GM19238 (cell line): Measurements from ENCODE around the gene VPS25.

ENCODE experiments used
- DNase-seq: peaks from one replicate; pipeline ENCODE4 v3.0.0; 2011; ENCODE audit warnings: low spot score; ENCODE audit not compliant: insufficient read length

Gene VPS25

DNA sequence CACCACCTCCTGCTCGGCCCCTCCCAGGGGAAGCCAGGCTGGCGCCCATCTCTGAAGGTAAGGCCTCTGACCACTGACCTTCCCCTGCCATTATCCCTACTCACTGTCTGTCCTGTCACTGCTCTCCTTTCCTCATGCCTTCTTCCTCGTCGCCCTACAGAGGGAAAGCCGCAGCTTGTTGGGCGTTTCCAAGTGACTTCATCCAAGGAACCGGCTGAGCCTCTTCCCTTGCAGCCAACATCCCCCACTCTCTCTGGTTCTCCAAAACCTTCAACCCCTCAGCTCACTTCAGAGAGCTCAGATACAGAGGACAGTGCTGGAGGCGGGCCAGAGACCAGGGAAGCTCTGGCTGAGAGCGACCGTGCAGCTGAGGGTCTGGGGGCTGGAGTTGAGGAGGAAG lies 22.2 kb downstream of the VPS25 start:
- DNase-seq = no peak

DNA sequence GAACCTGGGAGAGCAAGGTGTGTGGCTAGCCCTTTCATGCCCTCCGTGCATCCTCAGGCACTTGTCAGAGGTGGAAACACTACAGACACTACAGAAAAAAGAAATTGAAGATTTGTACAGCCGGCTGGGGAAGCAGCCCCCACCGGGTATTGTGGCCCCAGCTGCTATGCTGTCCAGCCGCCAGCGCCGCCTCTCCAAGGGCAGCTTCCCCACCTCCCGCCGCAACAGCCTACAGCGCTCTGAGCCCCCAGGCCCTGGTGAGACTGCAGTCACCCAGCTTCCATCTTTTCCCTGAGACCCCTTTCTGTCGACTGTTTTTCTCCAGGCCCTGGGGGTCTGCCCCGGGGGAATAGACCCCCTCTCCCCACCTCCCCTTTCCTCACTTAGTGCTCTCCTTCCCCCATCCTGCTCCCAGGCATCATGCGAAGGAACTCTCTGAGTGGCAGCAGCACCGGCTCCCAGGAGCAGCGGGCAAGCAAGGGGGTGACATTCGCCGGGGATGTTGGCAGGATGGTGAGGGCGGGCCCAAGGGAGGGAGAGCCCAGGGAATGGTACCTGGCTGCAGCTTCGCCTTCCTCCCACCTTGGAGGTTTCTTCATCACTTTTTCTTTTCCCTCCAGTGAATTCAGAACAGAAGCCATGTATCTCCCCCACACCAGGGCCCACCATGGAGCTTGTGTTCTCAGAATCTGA lies 23.0 kb downstream of the VPS25 start:
- no peak for DNase-seq

DNA sequence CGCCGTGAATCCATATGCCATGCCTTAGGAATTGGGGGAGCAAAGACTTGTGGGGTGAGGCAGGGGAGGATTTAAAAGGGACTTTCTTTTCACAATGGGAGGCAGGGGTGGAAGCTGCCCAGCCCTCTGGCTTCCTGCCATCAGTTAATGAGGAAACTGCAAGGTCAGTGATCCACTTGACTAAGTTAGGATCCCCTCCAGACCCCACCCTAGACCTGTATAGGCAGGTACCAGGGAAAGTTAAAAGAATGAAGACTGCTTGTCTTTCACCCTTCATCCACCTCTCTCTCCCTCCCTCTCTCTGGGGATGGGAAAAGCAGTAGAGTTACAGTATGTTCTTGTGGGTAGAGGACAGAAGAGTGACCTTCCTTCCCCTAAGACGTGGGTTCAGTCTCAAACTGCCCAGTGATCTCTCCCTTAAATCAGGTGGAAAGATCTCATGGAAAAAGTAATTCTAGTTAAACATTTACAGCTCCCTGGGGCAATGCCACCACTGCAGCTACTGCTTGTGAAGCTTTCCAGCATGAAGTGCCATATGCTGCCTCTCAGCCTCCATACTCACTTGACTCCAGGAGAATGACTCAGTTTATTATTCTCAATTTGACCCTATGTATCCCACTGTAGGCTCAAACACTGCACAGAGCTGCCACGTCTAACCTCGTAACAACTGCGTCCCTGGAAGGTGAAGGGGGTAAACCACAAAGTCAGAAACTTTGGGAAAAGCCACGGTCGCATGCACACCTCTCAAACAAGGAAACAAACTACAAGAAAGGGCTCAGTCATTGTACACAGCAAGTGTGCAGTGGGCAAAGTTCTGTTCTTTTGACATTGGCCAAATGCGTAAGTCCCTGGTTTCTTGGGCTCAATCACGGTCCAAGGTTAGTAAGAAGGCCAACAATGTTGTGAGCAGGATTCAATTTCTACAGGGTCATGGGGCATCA lies 24.1 kb downstream of the VPS25 start:
- DNase-seq = no peak

DNA sequence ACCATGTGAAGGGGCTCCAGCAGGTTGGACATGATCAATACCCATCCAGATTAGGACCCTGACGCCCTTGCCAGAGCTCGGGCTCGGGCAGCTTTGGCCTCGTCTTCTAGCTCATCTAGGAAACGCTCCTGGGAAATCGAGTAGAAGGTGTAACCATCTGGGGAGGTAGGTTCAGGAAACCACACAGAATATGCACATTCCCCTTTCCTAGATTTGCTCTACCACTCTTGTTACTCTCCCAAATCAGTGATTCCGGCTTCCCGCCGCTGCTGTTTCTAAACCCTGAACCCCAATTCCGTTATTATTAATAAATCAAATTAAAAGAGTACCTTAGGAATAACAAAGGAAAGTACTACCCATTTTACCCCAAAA lies 24.7 kb downstream of the VPS25 start:
- no peak for DNase-seq

DNA sequence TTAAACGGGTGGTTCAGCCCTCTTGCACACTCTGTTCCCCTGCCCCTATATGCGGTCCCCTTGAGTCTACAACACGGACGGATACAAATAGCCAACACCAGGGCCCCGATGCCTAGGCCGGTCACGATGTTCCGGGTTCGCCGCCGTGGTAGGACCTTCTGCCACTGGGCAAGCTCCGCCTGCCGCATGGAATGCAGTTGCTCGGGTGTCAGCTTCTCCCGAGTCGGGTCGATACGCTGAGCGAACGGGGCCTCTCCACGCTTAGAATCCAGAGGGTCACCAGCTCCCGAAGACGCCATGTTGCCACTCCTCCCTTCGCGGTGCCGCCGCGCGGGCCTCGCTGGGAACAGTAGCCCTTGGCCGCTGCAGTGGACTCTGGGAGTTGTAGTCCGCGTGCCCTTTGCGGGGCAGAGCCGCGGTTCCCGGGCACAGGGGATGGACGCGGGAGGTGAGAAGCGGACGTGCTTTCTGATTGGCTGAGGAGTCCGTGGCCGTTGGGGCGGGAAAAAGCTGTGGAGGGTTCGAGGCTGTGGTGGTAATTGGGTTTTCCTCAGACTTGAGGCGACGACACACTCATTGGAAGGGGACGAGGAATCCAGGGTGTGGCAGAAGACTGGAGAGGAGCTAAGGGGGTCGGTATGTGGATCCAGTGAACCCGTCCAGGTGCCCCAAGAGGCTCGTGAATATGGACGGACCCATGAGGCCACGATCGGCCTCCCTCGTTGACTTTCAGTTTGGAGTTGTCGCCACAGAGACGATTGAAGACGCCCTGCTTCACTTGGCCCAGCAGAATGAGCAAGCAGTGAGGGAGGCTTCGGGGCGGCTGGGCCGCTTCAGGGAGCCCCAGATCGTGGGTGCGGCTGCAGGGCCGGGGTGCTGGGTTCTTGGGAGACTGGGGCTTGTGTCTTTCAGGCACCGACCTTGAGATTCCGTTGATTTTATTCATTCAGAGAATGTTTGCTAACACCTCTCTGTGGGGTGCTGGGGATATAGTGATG lies 25.4 kb downstream of the VPS25 start, which contains the start of the genes CNTD1 and COA3:
Gene CNTD1 (plus strand): TSS at position 479 of the 998 bp plus-strand sequence. CDS start 207 bp downstream, at position 686.
Gene COA3 (minus strand): TSS at position 322 of the 998 bp plus-strand sequence. CDS start 23 bp downstream, at position 299.
- DNase-seq = peak; percentile 93

DNA sequence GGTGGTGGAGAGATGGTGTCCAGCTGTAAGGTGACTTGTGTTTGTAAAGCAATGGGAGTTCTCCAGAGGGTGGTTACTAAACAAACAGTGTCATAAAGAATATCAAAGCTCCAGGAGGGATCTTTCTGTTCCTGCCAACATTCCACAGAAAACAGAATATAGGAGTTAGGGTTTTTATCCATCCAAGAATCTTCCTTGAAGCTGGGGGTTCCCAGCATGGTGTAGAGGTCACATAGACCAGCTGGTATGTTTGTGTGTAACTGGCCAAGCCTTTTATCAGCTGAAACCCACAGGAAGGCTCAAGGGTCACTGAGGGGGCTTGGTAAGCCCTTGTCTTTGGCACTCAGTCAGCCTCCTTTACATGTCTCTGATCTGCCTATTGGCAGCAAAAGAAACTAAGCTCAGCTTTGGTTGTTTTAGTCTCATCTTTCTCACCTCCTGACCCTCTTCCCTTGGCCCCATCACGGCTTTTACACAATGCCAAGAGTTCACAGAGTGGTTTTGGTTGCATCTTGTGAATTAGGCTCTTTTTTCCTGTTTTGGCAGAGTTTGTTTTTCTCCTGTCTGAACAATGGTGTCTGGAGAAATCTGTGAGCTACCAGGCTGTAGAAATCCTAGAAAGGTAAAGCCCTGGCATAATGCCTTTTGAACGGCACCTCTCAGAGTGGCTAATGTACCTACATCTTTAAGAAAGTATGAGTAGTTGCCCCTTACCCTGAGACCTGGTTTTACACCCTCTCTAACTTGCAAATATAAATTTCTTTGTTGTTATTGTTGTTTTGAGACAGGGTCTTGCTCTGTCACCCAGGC lies 30.0 kb downstream of the VPS25 start:
- DNase-seq = no peak

DNA sequence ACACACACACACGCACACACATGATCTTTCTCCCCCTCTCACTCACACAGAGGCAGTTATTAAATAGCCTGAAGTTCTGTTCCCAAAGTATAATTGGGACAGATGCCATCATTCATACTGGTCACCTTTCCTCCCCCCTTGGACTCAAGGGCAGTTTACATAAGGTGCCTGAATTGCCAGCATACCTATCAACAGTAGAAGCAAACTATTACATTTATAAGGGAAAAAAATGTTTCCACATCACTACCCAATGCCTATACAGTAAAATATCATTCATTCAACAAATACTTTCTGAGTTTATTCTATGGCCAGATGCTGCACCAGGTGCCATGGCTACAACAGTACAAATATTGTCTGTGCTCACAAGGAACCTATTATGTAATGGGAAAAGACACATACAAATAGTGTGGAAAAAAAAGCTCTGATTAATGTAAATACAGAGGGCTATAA lies 31.7 kb downstream of the VPS25 start:
- DNase-seq = no peak

DNA sequence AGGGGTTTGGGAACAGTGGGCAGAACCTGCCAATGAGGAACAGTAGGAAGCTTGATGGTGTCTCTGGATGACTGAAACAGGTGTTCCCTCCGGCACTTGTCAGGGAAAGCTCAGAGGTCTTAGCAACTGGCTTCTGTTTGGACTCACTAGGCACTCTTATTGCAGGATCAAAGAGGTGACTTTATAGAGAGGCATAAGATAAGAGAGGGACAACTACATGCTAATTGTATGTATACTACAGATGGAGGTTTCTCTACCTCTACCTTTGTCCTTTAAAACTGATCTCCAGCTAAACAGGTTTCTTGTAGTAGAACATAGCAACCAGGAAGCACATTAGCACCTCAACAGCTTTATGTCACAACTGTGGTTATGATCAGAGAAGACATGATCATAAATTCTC lies 33.0 kb downstream of the VPS25 start:
- no peak for DNase-seq

DNA sequence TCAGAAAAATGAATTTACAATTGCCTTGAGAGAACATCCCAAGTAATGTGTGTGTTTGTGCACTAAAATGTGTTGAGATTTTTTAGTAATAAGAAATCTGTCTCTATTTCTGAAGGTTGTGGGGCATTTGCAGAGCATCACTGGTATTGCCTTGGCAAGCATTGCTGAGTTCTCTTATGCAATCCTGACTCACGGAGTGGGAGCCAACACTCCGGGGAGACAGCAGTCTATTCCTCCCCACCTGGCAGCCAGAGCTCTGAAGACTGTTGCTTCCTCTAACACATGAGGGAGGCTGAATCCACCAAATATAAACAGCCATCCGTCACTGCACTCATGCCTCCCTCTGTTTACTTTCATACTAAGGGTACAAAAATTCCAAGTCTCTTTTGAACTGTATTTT lies 36.0 kb downstream of the VPS25 start:
- DNase-seq = no peak

DNA sequence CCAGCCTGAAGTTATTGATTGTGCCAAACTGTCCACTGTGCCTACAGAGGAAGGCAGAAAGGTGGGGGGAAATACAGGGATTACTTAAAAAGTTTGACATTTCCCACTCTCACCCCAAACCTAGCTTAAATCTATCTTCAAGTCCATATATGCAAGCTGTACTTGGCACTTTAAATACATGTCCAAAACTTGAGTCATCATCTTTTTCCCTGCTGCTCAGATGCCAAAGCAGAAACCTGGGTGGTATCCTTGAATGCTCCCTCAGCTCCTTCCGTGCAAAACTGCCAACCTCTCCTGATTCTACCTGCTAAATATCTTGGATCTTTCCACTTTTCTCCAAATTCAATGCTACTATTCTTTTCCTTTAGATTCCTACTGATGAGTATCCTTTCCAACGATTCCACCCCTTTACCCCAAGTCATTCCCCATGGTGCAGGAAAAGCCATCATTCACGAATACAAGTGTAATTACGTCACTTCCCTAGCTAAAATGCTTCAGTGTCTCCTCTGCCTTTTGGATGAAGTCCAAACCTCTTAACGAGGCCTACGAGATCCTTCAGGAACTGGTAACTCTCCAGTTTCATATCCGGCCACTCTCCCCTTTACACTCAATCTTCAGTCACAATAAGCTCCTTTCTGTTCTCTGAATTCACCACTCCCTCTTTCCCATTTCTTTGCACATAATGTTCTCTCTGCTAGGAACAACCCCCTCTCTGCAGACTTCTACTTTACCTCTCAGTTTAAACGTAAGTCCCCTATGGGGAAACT lies 41.6 kb downstream of the VPS25 start:
- no peak for DNase-seq

DNA sequence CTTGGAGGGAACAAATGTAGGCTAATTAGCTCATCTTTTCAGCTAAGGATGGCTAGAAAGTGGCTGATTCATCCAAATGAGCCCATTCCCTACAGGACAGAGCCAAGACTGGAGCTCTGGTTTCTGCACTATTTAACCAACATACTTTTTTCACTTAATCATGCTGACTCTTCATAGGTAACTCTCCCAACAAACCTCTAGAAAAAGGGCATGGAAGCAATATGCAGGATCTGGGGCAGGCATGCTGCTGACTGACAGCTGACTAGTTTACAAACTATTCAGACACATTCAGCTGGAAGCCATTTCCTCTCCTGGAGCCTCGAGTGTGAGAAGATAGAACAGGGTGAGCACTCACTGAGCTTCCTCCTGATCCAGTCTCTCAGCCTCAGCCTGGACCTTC lies 44.6 kb downstream of the VPS25 start:
- DNase-seq = no peak

DNA sequence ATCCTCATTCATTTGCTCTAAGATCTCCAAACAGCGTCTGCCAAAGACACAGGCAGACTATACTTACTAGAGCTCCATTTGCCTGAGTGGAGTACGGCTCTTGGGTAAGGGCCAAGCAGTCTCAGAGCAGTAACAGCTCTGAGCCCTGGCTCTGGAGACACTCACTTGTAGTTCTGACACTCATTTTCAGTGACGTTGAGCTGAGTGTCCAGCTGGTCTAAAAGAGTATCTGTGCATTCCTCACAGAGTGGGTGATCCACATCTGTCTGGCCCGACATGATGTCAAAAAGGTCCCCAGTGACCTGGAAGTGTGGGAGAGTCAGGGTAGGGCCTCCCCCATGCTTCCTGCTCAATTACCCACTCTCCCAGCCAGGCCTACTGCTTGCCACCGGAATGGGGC lies 45.1 kb downstream of the VPS25 start:
- no peak for DNase-seq

DNA sequence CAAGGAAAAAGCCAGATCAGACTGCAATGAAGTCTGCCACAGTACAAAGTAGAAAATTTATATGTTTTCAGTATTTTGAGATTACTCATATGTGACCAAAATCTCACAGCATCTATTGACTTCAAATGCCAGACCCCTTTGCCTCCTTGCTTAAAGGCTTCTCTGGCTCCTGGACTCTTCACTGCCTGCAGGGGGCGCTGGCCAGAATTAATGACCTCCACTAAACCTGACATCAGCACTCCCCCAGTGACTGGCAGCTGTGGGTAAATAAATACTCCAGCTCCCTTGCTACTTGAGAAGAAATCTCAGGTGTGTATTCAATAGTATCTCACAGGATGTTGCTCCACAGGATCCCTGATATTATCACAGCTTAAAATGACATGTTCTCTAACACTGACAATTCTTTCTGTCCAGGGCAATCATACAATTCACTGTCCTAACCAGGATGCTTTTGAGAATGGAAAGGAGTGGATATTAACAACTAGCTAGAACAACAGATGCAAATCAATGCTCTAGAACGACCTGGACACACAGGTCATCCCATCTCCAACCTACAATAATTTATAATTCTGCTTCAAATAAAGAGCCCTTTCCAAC lies 46.8 kb downstream of the VPS25 start:
- peak; percentile 47 for DNase-seq

DNA sequence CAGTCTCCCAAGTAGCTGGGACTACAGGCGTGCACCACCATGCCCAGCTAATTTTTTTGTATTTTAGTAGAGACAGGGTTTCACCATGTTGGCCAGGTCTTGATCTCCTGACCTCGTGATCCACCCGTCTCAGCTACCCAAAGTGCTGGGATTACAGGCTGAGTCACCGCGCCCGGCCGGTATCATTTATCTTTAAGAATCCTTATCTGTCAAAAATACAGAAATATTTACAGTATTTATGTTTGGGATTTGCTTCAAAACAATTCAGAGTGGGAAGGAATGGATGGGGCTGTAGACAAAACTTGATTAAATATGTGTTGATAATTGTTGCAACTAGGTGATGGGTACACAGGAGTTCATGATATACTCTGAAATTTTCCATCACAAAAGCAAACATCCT lies 47.9 kb downstream of the VPS25 start:
- no peak for DNase-seq

DNA sequence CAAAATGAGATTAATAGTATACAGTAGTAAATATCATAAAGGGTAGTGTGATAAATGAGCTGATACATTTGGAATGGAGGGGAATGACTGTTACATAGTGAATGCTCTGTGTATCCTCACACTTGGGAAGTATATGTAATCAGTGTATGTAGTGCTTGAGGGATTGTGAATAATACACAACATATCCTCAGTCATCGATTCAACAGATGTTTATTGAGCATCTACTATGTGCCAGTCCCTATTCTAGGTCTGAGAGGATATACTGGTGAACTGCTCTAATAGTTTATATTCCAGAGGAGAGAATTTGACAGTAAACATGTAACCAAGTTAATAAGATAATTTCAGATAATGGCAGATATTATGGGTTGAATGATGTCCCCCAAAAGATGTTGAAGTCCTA lies 54.2 kb downstream of the VPS25 start:
- DNase-seq = no peak
